ENCODE measurements around the gene RAE1.

Gene RAE1

GRCh38 chr20:57372157-57372556, 21.1 kb downstream of the RAE1 start:
- DNase-seq (ENCODE audit: low spot score): no peak

DNA sequence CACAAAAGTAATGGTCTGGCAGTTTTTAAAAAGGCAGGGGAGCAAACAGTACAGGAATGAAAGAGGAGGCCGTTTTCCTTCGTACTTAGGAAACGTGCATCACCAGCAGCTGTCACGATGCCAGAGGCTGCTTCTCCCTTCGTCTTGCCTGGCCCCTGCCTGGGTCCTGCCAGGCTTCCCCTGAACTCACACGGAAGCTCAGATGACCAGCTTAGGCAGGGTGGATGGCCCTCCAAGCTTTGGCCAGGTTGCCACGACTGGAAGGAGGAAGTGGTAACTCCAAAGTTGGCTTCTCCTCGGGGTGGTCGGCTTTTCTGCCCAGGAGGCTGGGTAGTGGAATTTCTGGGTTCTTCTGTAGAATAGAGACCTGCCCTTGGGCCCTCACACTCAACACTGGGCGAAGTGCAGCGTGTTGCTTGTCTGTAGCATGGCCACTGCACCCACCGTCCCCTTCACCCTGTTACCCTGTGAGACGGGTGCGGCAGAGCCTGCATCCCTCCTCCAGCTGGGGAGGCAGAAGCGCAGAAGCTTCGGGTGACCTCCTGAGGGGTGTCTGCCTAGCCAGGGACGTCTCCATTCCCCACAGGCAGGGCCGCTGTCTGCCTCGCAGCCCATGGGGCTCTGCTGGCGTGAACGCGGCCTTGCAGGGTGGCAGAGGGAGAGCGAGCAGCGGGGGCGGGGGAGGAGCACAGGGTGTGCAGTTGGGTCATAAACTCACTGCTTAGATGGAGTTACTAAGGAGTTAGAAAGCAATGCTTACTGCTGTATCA, 21.7 kb downstream of the RAE1 start:
- no peak for DNase-seq (ENCODE audit: low spot score)

DNA sequence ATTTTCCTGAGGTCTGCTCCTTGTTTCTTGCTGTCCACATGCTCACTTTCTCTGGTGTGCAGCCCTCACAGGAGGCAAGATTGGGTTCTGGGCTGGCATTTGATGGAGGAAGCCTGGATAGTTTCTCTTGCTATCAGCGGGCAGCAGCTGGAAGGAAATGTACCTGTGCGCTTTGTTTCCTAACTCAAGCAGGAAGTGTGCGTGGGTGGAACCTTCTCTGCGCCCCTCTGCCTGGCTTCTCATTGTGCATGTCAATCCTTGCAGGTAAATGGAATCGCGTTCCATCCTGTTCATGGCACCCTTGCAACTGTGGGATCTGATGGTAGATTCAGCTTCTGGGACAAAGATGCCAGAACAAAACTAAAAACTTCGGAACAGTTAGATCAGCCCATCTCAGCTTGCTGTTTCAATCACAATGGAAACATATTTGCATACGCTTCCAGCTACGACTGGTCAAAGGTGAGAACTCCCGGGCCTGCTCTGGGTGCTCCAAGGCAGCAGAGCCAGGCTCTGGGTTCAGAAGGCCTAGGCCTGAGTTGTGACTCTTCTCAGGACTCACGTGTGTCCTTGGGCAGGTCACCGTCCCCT, 23.4 kb downstream of the RAE1 start:
- DNase-seq (ENCODE audit: low spot score): no peak

DNA sequence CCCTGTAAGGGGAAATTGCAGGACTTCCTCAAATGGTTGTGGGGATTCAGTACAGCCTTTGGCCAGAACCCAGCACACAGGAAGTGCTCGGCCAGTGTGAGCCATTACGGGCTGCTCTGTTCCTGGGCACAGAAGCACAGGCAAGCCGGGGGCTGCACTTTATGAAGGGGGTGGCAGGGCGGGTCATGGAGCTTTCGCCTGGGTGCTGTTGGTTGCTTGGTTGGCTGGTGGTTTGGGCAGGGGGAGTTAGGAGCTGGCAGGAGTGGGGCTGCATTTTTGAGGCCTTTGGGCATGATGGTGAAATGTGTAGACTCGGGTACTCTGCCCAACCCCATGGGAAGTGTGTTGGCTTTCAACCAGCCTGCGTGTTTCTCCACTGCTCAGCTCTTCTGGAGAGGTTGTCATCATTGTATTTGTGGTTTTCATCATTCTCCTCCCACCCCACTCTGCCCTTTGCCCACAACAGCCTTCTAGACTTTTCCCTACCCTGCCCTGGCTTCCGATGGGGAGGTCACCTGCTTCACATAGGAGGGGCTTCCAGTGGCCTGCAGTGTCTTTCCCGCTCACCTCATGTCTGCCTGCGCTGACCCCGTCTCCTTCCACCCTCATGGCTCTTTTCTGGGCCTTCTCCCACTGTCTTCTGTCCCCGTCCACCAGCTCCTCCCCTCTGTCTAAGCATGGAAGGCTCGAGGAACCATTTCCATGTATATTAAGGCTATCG, 24.0 kb downstream of the RAE1 start:
- no peak for DNase-seq (ENCODE audit: low spot score)

DNA sequence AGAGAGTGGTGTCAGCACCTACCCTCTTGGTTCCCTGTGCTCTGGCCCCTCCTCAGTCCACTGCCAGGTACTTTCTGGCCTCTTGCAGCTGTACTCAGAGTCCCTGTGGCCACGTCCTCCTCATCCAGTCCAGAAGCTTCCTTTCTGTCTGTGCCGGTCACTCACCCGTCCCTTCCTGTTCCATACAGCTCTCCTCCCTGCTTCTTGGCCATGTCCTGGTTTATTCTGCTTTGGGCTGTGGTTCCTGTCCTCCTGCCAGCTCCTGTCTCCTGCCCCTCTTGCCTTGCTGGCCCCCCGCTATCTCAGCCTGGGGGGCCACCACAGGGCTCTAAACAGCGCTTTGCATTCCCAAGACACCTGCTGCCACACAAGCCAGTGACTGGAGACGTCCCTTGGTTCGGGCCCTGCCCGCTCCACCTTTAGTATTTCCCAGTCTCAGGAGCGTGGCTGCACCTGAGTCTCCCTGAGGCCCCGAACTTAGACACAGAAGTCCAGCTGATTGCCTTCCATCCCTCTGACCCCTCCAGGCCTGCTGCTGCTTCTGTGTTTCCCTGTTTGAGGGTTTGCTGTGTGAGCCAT, 24.7 kb downstream of the RAE1 start:
- DNase-seq (ENCODE audit: low spot score): no peak

DNA sequence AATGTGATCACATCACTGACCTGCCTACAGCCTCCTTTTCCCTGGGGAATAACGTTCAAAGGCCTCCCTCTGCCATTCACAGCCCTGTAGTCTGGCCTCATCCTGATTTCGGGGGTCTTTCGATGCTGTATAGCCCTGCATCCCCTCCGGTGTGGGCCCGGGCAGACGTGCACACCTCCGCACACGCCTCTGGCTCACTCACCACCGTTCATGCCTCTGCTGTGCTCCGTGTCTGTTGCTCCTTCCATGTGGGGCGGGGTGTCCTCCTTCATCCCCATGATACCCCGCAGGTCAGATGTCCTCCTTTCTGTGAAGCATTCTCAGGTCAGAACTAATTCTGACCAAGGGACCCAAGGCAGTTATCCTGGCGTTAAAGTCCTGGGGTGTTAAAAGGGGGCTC, 26.3 kb downstream of the RAE1 start:
- no peak for DNase-seq (ENCODE audit: low spot score)

DNA sequence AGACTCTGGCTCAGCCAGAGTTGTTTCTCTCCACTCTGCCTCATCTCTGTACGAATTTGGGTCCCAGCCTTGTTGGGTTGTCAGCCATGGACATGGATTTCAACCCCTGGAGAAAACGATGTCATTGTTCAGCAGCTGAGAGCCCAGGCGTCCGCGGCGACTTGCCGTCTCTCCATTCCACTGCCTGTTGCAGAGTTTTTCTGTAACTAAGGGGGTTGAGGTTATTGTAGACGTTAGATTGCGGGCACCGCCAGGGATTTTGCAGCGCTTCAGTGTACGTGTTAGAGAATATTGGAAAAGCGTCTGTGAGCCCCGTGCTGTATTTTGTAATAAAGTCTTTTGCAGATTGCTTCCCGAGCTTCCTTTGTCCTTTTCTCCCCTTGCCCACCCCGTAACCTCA, 27.1 kb downstream of the RAE1 start:
- DNase-seq (ENCODE audit: low spot score): no peak

DNA sequence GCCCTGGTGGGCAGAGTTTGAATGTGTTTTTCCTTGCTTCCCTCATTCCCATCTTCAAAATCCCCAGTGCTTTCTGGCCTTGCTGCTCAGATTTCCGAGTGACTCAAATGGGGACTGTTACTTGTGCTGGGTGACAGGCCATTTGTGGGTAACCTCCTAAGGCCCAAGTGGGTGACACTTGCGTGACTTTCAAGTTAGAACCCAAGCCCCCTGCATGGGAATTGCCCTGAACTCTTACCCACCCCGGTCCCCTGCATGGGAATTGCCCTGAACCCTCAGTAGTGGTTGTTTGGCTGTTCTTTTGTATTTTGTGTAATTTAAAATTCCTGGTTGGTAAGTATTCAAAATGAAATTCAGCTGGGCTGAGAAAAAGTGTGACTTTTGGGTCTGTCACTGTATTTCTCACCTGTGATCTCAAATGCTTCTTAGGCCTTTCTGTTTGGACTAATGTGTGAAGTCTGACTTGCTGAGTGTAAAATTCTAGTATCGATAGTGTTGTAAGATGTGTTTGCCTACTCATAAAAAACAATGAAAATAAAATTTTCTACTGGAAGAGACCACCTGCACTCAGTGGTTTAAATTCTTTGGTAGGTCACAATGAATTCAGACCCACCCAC, 27.7 kb downstream of the RAE1 start:
- no peak for DNase-seq (ENCODE audit: low spot score)

DNA sequence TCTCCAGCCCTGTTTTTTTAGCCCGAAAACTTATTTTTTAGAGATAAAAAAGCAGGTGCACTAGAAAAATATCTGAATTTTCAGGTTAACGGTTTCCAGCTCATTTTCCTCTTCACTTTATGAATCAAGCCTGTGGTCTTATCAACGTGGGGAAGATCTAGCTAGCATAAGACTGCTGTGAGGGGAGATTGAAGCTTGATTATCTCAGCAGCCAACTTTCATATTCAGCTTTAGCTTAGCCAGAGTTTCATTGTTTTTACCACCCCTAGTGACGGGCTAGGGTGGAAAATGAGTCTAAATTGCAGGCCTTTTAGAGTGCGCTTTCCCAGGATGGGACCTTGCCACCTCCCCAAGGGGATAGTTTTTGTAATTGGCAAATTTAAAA, 28.2 kb downstream of the RAE1 start:
- DNase-seq (ENCODE audit: low spot score): peak; percentile 31

DNA sequence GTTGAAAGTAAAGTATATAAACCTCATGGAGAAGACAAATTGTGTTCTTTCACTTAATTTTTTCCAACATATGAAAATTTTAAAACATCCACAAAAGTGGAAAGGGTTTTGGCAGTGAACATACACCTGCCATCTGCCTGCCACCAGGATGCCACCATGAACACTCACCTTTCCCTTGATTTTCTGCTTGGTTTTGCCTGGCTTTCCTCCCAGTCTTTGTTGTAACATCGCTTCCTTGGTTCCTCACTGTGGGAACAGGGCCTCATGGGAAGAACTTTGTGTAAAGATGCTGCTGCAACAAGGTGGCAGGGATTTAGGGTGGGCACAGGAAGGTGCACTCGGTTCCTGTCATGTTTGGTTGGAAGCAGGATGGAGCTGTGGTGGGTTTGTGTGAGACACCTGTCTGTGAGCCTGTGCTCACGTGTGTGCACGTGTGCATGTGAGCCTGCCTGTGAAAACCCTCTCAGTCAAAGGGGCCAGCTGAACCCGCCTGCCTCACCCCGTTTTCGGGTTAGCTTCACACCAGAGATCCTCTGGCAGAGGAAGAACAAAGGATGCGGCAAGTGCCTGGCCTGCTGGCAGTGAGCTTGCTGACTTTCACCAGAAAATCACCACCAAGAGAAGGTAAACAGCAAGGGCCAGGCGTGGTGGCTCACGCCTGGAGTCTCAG, 29.2 kb downstream of the RAE1 start:
- DNase-seq (ENCODE audit: low spot score): no peak

DNA sequence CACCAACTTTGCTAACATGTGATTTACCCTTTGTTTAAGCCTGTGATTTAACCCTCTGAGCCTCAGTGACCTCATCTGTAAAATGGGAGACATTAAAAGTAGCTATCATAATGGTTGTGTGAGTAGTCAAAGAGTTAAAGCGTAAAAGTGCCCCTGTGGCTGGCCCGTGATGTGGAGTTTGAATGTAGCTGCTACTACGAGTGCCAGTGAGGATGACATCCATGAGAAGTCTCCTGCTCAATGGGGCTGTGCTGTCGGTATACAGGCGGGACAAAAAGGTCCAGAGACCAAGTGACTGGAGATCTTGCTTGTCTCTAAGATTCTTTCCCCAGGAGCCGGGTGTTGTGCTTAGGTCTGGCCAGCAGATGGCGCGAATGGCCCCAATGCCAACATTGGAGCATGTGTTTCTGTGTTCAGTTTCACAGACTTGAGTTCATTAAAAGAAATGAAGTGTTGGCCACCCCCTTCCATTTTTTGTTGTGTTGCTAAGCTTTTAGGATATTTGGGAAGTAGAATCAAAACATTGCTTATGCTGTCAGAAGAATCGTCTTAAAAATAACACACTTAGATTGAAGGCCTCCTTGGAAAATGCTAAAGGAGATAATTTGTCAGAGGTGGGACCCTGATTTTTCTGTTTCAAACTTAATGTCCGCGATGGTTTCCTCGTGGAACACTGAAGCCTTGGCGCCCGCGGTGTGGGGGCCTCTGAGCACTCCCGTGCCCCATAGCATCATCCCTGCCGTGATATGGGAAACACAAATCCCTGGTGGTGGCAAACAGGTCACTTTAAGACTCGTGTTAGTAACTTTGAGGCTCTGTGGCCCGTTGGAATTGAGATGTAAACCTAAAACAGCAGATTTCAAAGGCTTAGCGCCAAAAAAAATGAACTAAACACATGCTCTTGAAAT, 30.8 kb downstream of the RAE1 start:
- peak; percentile 85 for DNase-seq (ENCODE audit: low spot score)

DNA sequence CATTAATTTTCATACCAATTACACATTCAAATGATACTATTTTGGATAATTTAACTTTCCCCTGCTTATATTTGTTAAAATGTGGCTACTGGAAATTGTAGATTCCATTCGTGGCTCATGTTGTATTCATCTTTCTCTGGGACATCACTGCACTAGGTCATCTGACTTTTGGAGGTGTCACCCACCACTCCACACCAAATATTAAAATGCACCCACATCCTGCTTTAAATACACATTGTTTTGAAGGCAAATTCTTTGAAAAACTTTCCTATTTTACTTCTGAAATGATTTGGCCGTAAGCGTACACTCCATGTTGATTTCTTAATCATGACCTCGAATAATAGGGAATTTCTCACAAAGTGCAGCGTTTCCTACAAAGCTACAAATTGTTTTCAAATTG, 31.5 kb downstream of the RAE1 start:
- DNase-seq (ENCODE audit: low spot score): no peak

GRCh38 chr20:57383447-57384347, 32.6 kb downstream of the RAE1 start:
- no peak for DNase-seq (ENCODE audit: low spot score)

DNA sequence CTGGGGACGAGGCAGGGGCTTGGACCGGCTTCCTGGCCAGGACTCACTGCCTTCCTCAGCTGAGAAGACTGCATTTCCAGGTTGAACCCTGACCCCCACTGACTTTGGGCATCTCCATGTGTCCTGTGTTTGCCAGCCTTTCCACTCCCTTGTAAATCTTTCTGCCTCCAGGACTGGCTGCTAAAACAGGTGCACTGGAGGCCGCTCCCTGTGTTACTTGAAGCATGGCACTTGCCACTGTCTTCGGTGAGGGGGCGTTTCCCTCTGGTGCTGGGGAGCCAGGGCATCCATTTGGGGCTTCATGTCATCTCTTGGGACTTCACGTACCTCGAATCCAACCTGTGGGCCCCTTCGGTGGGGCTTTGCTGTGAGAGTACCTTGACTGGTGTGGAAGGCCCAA, 33.4 kb downstream of the RAE1 start:
- no peak for DNase-seq (ENCODE audit: low spot score)

DNA sequence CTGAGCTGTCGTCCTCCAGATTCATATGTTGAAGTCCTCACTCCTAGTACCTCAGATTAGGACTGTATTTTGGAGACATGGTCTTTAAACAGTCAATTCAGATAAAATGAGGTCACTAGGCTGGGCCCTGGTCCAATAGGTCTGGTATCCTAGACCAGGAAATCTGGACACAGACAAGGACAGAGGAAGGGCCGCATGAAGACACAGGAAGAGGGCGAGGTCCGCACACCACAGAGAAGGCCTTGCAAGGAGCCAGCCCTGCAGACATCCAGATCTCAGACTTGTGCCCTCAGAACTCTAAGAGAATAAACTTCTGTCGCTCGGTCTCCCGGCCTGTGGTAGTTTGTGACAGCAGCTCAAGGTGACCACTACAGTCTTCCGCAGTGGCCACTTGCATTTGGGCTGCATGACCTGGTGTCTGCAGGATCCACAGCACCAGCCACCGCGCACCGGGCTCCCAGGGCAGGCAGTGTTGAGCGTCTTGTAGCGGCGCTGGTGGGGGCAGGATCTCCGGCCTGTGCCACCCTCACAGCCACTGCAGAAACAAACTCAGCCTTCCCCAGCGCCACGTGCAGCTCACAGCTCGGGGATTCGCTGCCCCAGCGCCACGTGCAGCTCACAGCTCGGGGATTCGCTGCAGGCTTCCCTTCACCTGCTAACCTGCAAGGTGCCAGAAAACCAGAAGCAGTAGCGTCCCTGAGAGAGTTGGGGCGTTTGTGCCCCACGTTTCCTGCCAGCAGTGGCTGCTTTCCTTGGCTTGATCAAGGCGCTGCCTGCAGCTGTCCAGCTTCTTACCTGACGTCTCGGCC, 34.1 kb downstream of the RAE1 start:
- DNase-seq (ENCODE audit: low spot score): no peak

DNA sequence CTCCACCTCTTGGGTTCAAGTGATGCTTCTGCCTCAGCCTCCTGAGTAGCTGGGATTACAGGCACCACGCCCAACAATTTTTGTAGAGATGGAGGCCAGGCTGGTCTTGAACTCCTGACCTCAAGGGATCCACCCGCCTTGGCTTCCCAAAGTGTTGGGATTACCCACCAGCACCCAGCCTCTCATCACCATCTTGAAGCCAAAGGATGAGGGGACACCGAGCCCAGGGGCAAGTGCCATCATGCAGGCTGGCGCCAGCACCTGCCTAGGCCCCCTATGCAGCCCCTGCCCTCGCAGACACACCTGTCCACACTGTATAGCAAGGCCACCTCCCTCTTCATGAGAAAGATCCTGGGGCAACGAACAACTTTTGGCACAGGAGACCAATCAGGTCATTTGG, 34.9 kb downstream of the RAE1 start:
- DNase-seq (ENCODE audit: low spot score): no peak

- no peak for DNase-seq (ENCODE audit: low spot score)
These were observed 35.7 kb downstream of the RAE1 start for GRCh38 chr20:57386762-57387161.

DNA sequence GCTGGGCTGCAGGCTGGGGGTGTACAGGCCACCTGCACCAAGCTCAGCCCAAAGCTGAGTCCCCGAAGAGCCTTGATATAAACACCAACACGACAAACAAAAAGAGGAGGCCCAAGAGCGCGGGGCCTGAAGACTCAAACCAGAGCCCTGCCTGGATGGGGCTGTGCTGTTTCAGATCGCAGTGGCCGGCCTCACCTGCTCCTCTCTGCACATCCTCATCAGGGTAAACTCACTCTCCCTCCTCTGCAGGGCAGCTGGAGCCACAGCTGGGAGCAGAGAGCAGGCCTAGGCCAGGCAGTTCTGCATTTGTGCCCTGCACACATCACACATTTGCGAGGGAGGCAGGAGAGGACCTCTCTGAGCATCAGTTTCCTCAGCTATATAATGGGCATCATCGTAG, 36.4 kb downstream of the RAE1 start:
- no peak for DNase-seq (ENCODE audit: low spot score)

DNA sequence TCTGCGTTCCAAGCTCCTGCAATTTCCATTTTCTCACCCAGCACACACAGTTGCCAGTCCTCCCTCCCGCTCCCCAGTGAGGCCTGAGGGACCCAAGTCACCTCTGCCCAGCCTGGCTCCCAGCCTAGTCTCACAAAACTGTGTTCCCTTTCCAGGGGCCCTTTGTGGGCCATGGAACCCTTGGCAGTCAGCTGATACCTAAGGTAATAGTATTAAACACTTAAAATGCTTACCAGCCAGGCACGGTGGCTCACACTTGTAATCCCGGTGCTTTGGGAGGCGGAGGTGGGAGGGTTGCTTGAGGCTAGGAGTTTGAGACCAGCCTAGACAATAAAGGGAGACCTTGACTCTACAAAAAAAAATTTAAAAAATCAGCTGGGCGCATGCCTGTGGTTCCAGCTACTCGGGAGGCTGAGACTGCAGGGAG, 36.9 kb downstream of the RAE1 start:
- no peak for DNase-seq (ENCODE audit: low spot score)

All from activated CD4-positive, alpha-beta T cell treated with anti-CD3 and anti-CD28 coated beads, Interleukin-2, Interleukin-4, amounts not matched to agents 100 ng/mL and 50 ng/mL, durations not matched to agents 16 hours and 8 hours (primary cell).